IMR-90 (cell line): ENCODE data around the gene RBBP6. TPM values are rescaled to one million over a fixed set of nuclear protein-coding genes. Genes with fewer than 3 reads are reported as not detected.

Experiments
- ATAC-seq: fragments of 200-7000 bp; cut with Tn5 transposase; 2 replicates; pipeline ENCODE4 v1.9.1; 2020; ENCODE audit warnings: low read depth, mild to moderate bottlenecking, moderate library complexity
- BruUV-seq: library from RNA; stranded (reverse); fragments of 400-500 nt; replicated peaks from 2 replicates; lab custom pipeline; 2021; lab: Mats Ljungman, UMichigan
- CTCF ChIA-PET: fragments of 300-600 bp; formaldehyde crosslinking; extraction: SDS; loops from one replicate; lab custom pipeline; 2021; ENCODE audit warnings: antibody characterized with exemption; lab: Yijun Ruan, JAX
- POLR2A ChIA-PET: fragments of 300-600 bp; sonication (Branson Sonifier 250); formaldehyde crosslinking; loops from one replicate; lab custom pipeline; 2022; ENCODE audit warnings: antibody characterized with exemption; ENCODE audit not compliant: unreplicated experiment; lab: Charles Lee
- DNase-seq: peaks from one replicate; pipeline ENCODE4 v3.0.0; 2013
- H2AFZ ChIP-seq: replicated peaks from 2 replicates; pipeline ENCODE3; 2013; ENCODE audit warnings: low read length, mild to moderate bottlenecking; ENCODE audit not compliant: poor library complexity
- H2AK5ac ChIP-seq: 2 replicates; pipeline ENCODE4 v1.6.1; 2013; ENCODE audit warnings: low read depth, low read length, inconsistent platforms
- H2AK9ac ChIP-seq: replicated peaks from 2 replicates; pipeline ENCODE3; 2013; ENCODE audit warnings: mild to moderate bottlenecking, low read depth, low read length, moderate library complexity; ENCODE audit not compliant: poor library complexity
- H2BK120ac ChIP-seq: 2 replicates; pipeline ENCODE4 v1.6.1; 2013; ENCODE audit warnings: low read depth, low read length, inconsistent platforms
- H2BK15ac ChIP-seq: 3 replicates; pipeline ENCODE4 v1.6.1; 2013; ENCODE audit warnings: low read depth, low read length, inconsistent platforms
- H2BK20ac ChIP-seq: 2 replicates; pipeline ENCODE4 v1.6.1; 2013; ENCODE audit warnings: low read depth, mild to moderate bottlenecking, inconsistent platforms, low read length, moderate library complexity
- H2BK5ac ChIP-seq: 2 replicates; pipeline ENCODE4 v1.6.1; 2013; ENCODE audit warnings: mild to moderate bottlenecking, low read depth, low read length, inconsistent platforms; ENCODE audit not compliant: poor library complexity, severe bottlenecking
- H3K14ac ChIP-seq: replicated peaks from 2 replicates; pipeline ENCODE4 v1.6.1; 2013; ENCODE audit warnings: low read depth, low read length, inconsistent platforms
- H3K18ac ChIP-seq: 2 replicates; pipeline ENCODE4 v1.6.1; 2013; ENCODE audit warnings: low read depth, low read length, control low read depth
- H3K23ac ChIP-seq: 2 replicates; pipeline ENCODE4 v1.6.1; 2013; ENCODE audit warnings: low read depth, low read length, inconsistent platforms
- H3K27ac ChIP-seq: 2 replicates; pipeline ENCODE4 v1.5.1; 2013; ENCODE audit warnings: mild to moderate bottlenecking, control low read depth, low read length; ENCODE audit not compliant: insufficient read depth
- H3K27me3 ChIP-seq: 2 replicates; pipeline ENCODE4 v1.6.1; 2013; ENCODE audit warnings: low read length; ENCODE audit not compliant: control insufficient read depth, insufficient read depth
- H3K36me3 ChIP-seq: 2 replicates; pipeline ENCODE4 v1.6.1; 2013; ENCODE audit warnings: low read length, mixed read lengths; ENCODE audit not compliant: control insufficient read depth, insufficient read depth
- H3K4ac ChIP-seq: 2 replicates; pipeline ENCODE4 v1.6.1; 2013; ENCODE audit warnings: low read depth, low read length, inconsistent platforms
- H3K4me1 ChIP-seq: 2 replicates; pipeline ENCODE4 v1.6.1; 2013; ENCODE audit warnings: low read length, mixed read lengths; ENCODE audit not compliant: control insufficient read depth, insufficient read depth
- H3K4me2 ChIP-seq: 2 replicates; pipeline ENCODE4 v1.6.1; 2013; ENCODE audit warnings: low read depth, mild to moderate bottlenecking, control low read depth, low read length, moderate library complexity
- H3K4me3 ChIP-seq: 2 replicates; pipeline ENCODE4 v1.5.1; 2013; ENCODE audit warnings: low read depth, mild to moderate bottlenecking, control low read depth, low read length, moderate library complexity; ENCODE audit not compliant: insufficient read depth
- H3K56ac ChIP-seq: 2 replicates; pipeline ENCODE4 v1.6.1; 2013; ENCODE audit warnings: low read length, inconsistent platforms; ENCODE audit not compliant: insufficient read depth; ENCODE audit errors: extremely low read depth
- H3K79me1 ChIP-seq, 2 experiments: 2 replicates each; pipeline ENCODE4 v1.6.1; 2013; ENCODE audit warnings: low read length in 2 of 2, inconsistent platforms in 1 of 2, low read depth in 1 of 2
- H3K9ac ChIP-seq: 2 replicates; pipeline ENCODE4 v1.6.1; 2013; ENCODE audit warnings: low read depth, low read length, control low read depth
- H3K9me1 ChIP-seq: 2 replicates; pipeline ENCODE4 v1.6.1; 2013; ENCODE audit warnings: low read length, inconsistent platforms; ENCODE audit not compliant: insufficient read depth
- H3K9me3 ChIP-seq: 2 replicates; pipeline ENCODE4 v1.6.1; 2013; ENCODE audit warnings: low read length; ENCODE audit not compliant: control insufficient read depth, insufficient read depth
- H4K20me1 ChIP-seq: 2 replicates; pipeline ENCODE4 v1.6.1; 2013; ENCODE audit warnings: low read length, inconsistent platforms; ENCODE audit not compliant: insufficient read depth
- H4K5ac ChIP-seq: 2 replicates; pipeline ENCODE4 v1.6.1; 2013; ENCODE audit warnings: mild to moderate bottlenecking, low read depth, low read length, control low read depth
- H4K8ac ChIP-seq, 2 experiments: 2 replicates each; pipeline ENCODE4 v1.6.1; 2013; ENCODE audit warnings: low read depth in 2 of 2, low read length in 2 of 2, control low read depth in 1 of 2, inconsistent platforms in 1 of 2
- H4K91ac ChIP-seq: 2 replicates; pipeline ENCODE4 v1.6.1; 2013; ENCODE audit warnings: low read depth, low read length, inconsistent platforms; ENCODE audit not compliant: insufficient read depth
- CEBPB ChIP-seq: IDR thresholded peaks from 2 replicates; pipeline ENCODE4 v1.6.1; 2012; ENCODE audit warnings: low read depth, low read length, improper control_type of control experiment
- CHD1 ChIP-seq: IDR thresholded peaks from 2 replicates; pipeline ENCODE4 v1.6.1; 2012; ENCODE audit warnings: low read depth, low read length, improper control_type of control experiment
- CTCF ChIP-seq: conservative IDR thresholded peaks from 2 replicates; pipeline ENCODE4 v1.5.1; 2012; ENCODE audit warnings: mild to moderate bottlenecking, low read depth, low read length, improper control_type of control experiment
- MAFK ChIP-seq: IDR thresholded peaks from 2 replicates; pipeline ENCODE4 v1.6.1; 2012; ENCODE audit warnings: low read depth, low read length, improper control_type of control experiment
- MAZ ChIP-seq: IDR thresholded peaks from 2 replicates; pipeline ENCODE4 v1.6.1; 2012; ENCODE audit warnings: low read depth, mild to moderate bottlenecking, low read length, improper control_type of control experiment, moderate library complexity, borderline replicate concordance
- NFE2L2 ChIP-seq: fragments of 150-350 bp; IDR thresholded peaks from 2 replicates; pipeline ENCODE4 v1.6.1; 2016; ENCODE audit warnings: low read depth, mild to moderate bottlenecking, low read length
- RAD21 ChIP-seq: IDR thresholded peaks from 2 replicates; pipeline ENCODE4 v1.6.1; 2012; ENCODE audit warnings: low read length, improper control_type of control experiment
- RCOR1 ChIP-seq: IDR thresholded peaks from 2 replicates; pipeline ENCODE4 v1.6.1; 2012; ENCODE audit warnings: mild to moderate bottlenecking, low read length, improper control_type of control experiment; ENCODE audit not compliant: insufficient replicate concordance
- SMC3 ChIP-seq: fragments of 150-350 bp; IDR thresholded peaks from 2 replicates; pipeline ENCODE4 v1.6.1; 2016; ENCODE audit warnings: low read depth, mild to moderate bottlenecking, antibody characterized with exemption, low read length, moderate library complexity
- WGBS, 2 experiments: methylation state at CpG; one replicate each; pipeline versions ENCODE4 v1.1.5 to v1.1.7; 2013; ENCODE audit warnings: missing lambda C conversion rate in 2 of 2; ENCODE audit not compliant: insufficient read length in 1 of 2; ENCODE audit errors: extremely low coverage in 2 of 2; 5-methylcytosine and 5-hydroxymethylcytosine counted together
- dilution Hi-C: fragments of 300-500 bp; cut with HindIII; formaldehyde crosslinking; loops from one replicate; pipeline ENCODE4 v1.14.3; 2018; ENCODE audit warnings: low sequenced_read_pairs; ENCODE audit not compliant: unreplicated experiment
- in situ Hi-C: fragments of 300-500 bp; cut with MboI; formaldehyde crosslinking; loops from 3 replicates; pipeline ENCODE4 v1.14.3; 2019; ENCODE audit warnings: low sequenced_read_pairs, inconsistent platforms, mixed read lengths
- intact Hi-C: fragments of 100-400 bp; cut with micrococcal nuclease; formaldehyde crosslinking; loops from 2 replicates; pipeline ENCODE4 v1.10.0; 2022
- polyA plus RNA-seq, 3 experiments: library from polyadenylated mRNA; depleted of rRNA; stranded (reverse); fragments of >200 nt; gene quantifications; 2 replicates each; pipeline ENCODE4 v1.2.3, GENCODE V29; 2012; ENCODE audit warnings: low replicate concordance in 1 of 3
- total RNA-seq: library from RNA; depleted of rRNA; stranded (reverse); fragments of >200 nt; gene quantifications from 2 replicates; pipeline ENCODE4 v1.2.3, GENCODE V29; 2012

RBBP6 gene
- total and polyA plus RNA-seq, 2 of the 4 experiments (the other 2 are of a cell fraction), result 7.2 to 17.8 TPM

- no peaks in the 10 kb centered on the region for H3K9me1 ChIP-seq
- H3K23ac ChIP-seq, result no peak overlapping the region
- WGBS, 2 experiments, result no CpG with 5 or more reads among the region's 5 CpGs
- no peak overlapping the region; the same call in 1 of the 2 replicates for H3K9ac ChIP-seq
- no peak overlapping the region for H3K4me2 ChIP-seq
- ATAC-seq (peak; percentile 48), DNase-seq (peak; percentile 62)
- ChIA-PET CTCF (interaction anchor here (0.6 to 2.1 kb wide), 9 partner anchors 108 to 329 kb away, joined by 3 to 11 read pairs (median 5); no protein-coding TSS in a partner anchor), POLR2A (interaction anchor here (0.6 kb wide), 1 partner anchor 31 kb away, joined by 3 read pairs; no protein-coding TSS in a partner anchor)
- TF ChIP-seq MAFK, result no peak
- TF ChIP-seq CHD1, result no peak
- peak; percentile 75 for TF ChIP-seq RAD21
- no peak for TF ChIP-seq NFE2L2
- TF ChIP-seq CEBPB, result no peak
- TF ChIP-seq RCOR1, result no peak
- TF ChIP-seq SMC3, result peak; percentile 60
- TF ChIP-seq MAZ, result no peak
- peak; percentile 71 for TF ChIP-seq CTCF
- intact Hi-C loops (loop anchor here (1.0 to 5.0 kb wide), 5 partner anchors 87 to 220 kb away; no protein-coding TSS in a partner anchor), dilution Hi-C loops (no loop called here), in situ Hi-C loops (no loop called here)
- H3K4ac ChIP-seq, result no peak overlapping the region; the same call in 1 of the 2 replicates
- H3K14ac ChIP-seq, result no peak overlapping the region
- H3K56ac ChIP-seq, result no peak overlapping the region
- no peak overlapping the region for H3K4me3 ChIP-seq
- no peaks in the 10 kb centered on the region for H3K27me3 ChIP-seq
- no TSS peak for BruUV-seq
- H3K27ac ChIP-seq, result no peak overlapping the region
- no peaks in the 10 kb centered on the region for H3K79me1 ChIP-seq
- no peak overlapping the region; the same call in 1 of the 2 replicates for H4K5ac ChIP-seq
- no peak overlapping the region for H2AFZ ChIP-seq
- no peak overlapping the region for H2AK5ac ChIP-seq
- no peak overlapping the region for H2BK5ac ChIP-seq
- H4K91ac ChIP-seq, result no peak overlapping the region
- no peak overlapping the region for H2BK20ac ChIP-seq
- H2AK9ac ChIP-seq, result no peak overlapping the region
- H2BK15ac ChIP-seq, result no peak overlapping the region
- H4K20me1 ChIP-seq, result no peaks in the 10 kb centered on the region
- peaks cover 3% of the 10 kb centered on the region; the same call in 1 of the 2 replicates for H3K4me1 ChIP-seq
- H3K18ac ChIP-seq, result peak overlapping the region; percentile 77; the same call in 1 of the 2 replicates
- no peaks in the 10 kb centered on the region for H3K36me3 ChIP-seq
- peak overlapping the region in 1 of 2 experiments; percentile 45; a peak in 1 of 4 replicates for H4K8ac ChIP-seq
- no peaks in the 10 kb centered on the region for H3K9me3 ChIP-seq
- H2BK120ac ChIP-seq, result peak overlapping the region; percentile 81; the same call in 1 of the 2 replicates
These were observed 41.3 kb downstream of the RBBP6 start for GRCh38 chr16:24580665-24581064.
